SK-N-SH treated with all-trans-retinoic acid at 6 μM for 48 hours (cell line): ENCODE data around the gene FKBP6.

Source experiments
- ATAC-seq: fragments of 200-7000 bp; cut with Tn5 transposase; 3 replicates; pipeline ENCODE4 v1.9.1; 2020; ENCODE audit warnings: mild to moderate bottlenecking, moderate library complexity
- ARNTL ChIP-seq: fragments of 450-650 bp; formaldehyde crosslinking; IDR thresholded peaks from 2 replicates; pipeline ENCODE4 v1.5.0; 2020; ENCODE audit warnings: low read depth, mild to moderate bottlenecking, moderate library complexity, borderline replicate concordance
- BACH2 ChIP-seq: fragments of 250-450 bp; sonication (Bioruptor Pico); IDR thresholded peaks from 2 replicates; pipeline ENCODE4 v1.9.0; 2021; ENCODE audit warnings: mild to moderate bottlenecking, borderline replicate concordance
- CSDC2 ChIP-seq: fragments of 250-450 bp; sonication (Bioruptor Pico); IDR thresholded peaks from 2 replicates; pipeline ENCODE4 v1.5.0; 2020; ENCODE audit warnings: mild to moderate bottlenecking, moderate library complexity
- ESRRG ChIP-seq: fragments of 250-450 bp; sonication (Bioruptor Pico); IDR thresholded peaks from 2 replicates; pipeline ENCODE4 v1.6.1; 2021; ENCODE audit warnings: mild to moderate bottlenecking
- GLIS3 ChIP-seq: fragments of 250-450 bp; sonication (Bioruptor Pico); IDR thresholded peaks from 2 replicates; pipeline ENCODE4 v1.5.0; 2020; ENCODE audit warnings: mild to moderate bottlenecking, moderate library complexity
- OSR1 ChIP-seq: fragments of 250-450 bp; sonication (Bioruptor Pico); IDR thresholded peaks from 2 replicates; pipeline ENCODE4 v1.8.0; 2022; ENCODE audit warnings: moderate library complexity, mild to moderate bottlenecking, inconsistent platforms
- PPARA ChIP-seq: fragments of 250-450 bp; sonication (Bioruptor Pico); IDR thresholded peaks from 2 replicates; pipeline ENCODE4 v1.5.0; 2020; ENCODE audit warnings: mild to moderate bottlenecking, borderline replicate concordance
- RARB ChIP-seq: fragments of 250-450 bp; sonication (Bioruptor Pico); IDR thresholded peaks from 2 replicates; pipeline ENCODE4 v1.8.0; 2021; ENCODE audit warnings: mild to moderate bottlenecking, moderate library complexity
- SNAI2 ChIP-seq: fragments of 250-450 bp; sonication (Bioruptor Pico); IDR thresholded peaks from 2 replicates; pipeline ENCODE4 v1.5.0; 2020; ENCODE audit warnings: mild to moderate bottlenecking, moderate library complexity
- TCF4 ChIP-seq: fragments of 250-450 bp; sonication (Bioruptor Pico); IDR thresholded peaks from 2 replicates; pipeline ENCODE4 v1.8.0; 2021; ENCODE audit warnings: mild to moderate bottlenecking, moderate library complexity, borderline replicate concordance
- TOX ChIP-seq: fragments of 250-450 bp; sonication (Bioruptor Pico); IDR thresholded peaks from 2 replicates; pipeline ENCODE4 v1.8.0; 2021; ENCODE audit warnings: mild to moderate bottlenecking, moderate library complexity, borderline replicate concordance
- ZC3H10 ChIP-seq: fragments of 250-450 bp; sonication (Bioruptor Pico); IDR thresholded peaks from 2 replicates; pipeline ENCODE4 v1.5.1; 2021; ENCODE audit warnings: mild to moderate bottlenecking, moderate library complexity
- ZFP3 ChIP-seq: fragments of 250-450 bp; sonication (Bioruptor Pico); IDR thresholded peaks from 2 replicates; pipeline ENCODE4 v1.5.0; 2020; ENCODE audit warnings: mild to moderate bottlenecking, moderate library complexity
- ZNF565 ChIP-seq: fragments of 450-650 bp; formaldehyde crosslinking; conservative IDR thresholded peaks from 2 replicates; pipeline ENCODE4 v1.5.0; 2020; ENCODE audit warnings: low read depth, mild to moderate bottlenecking, moderate library complexity
- ZNF70 ChIP-seq: fragments of 450-650 bp; formaldehyde crosslinking; IDR thresholded peaks from 2 replicates; pipeline ENCODE4 v1.5.0; 2020; ENCODE audit warnings: mild to moderate bottlenecking, moderate library complexity
- ZNF8 ChIP-seq: fragments of 450-650 bp; formaldehyde crosslinking; IDR thresholded peaks from 2 replicates; pipeline ENCODE4 v1.5.0; 2020; ENCODE audit warnings: mild to moderate bottlenecking, moderate library complexity
- TF ChIP-seq, protein P1 (sequence below): fragments of 250-450 bp; sonication (Bioruptor Pico); IDR thresholded peaks from 2 replicates; pipeline ENCODE4 v1.8.0; 2021; ENCODE audit warnings: low read depth, mild to moderate bottlenecking, moderate library complexity, borderline replicate concordance
- TF ChIP-seq, protein P2 (sequence below): fragments of 250-450 bp; sonication (Bioruptor Pico); IDR thresholded peaks from 2 replicates; pipeline ENCODE4 v1.5.1; 2020; ENCODE audit warnings: low read depth, mild to moderate bottlenecking, moderate library complexity
- TF ChIP-seq, protein P3 (sequence below): fragments of 250-450 bp; sonication (Bioruptor Pico); IDR thresholded peaks from 2 replicates; pipeline ENCODE4 v1.5.1; 2021; ENCODE audit warnings: mild to moderate bottlenecking, moderate library complexity
- TF ChIP-seq, protein P4 (sequence below): fragments of 250-450 bp; sonication (Bioruptor Pico); IDR thresholded peaks from 2 replicates; pipeline ENCODE4 v1.8.0; 2020; ENCODE audit warnings: mild to moderate bottlenecking, moderate library complexity, borderline replicate concordance
- TF ChIP-seq, protein P5 (sequence below): fragments of 250-450 bp; sonication (Bioruptor Pico); IDR thresholded peaks from 2 replicates; pipeline ENCODE4 v1.5.0; 2020; ENCODE audit warnings: mild to moderate bottlenecking, moderate library complexity

FKBP6 gene

DNA sequence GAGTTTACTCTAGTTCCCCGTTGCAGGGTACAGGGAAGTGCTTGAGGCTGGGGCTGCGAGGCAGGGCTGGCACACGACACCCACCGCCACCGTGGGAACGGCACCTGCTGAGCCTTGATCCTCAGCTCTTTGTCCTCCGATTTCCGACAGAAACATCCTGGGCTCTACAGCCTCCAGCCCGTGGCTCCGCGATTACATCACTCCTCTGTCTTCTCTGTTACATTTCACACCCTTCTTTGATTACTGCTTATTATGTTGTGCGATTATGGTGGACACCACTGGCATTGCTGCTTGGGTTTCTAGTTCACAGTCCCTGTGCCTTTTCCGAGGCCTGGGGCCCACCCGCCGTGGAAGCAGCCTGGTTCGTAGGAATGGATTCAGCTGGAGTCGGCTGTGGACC, 26.9 kb downstream of the FKBP6 start:
- ATAC-seq, result no peak
- no peak for TF ChIP-seq PPARA (CRISPR knock-in tag)
- TF ChIP-seq, all 23 proteins: peak for 0

DNA sequence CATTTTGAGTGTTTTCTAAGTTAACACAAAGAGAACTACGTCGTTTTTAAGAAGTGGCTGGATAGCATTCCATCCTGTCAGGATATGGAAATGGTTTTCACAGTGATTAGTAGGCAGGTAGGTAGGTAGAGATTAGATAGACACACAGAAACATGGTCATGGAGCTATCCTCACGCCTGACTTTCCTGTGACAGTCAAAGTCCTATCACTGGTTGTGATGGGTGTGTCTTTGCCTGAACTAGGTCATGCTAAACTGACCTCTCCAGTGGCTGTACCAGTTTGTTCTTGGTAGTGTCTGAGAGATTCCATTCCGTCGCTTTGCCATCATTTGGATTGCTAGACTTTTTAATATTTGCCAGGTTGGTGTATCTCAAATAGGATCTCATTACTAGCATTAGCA, 28.2 kb downstream of the FKBP6 start:
- TF ChIP-seq, protein P1, sequence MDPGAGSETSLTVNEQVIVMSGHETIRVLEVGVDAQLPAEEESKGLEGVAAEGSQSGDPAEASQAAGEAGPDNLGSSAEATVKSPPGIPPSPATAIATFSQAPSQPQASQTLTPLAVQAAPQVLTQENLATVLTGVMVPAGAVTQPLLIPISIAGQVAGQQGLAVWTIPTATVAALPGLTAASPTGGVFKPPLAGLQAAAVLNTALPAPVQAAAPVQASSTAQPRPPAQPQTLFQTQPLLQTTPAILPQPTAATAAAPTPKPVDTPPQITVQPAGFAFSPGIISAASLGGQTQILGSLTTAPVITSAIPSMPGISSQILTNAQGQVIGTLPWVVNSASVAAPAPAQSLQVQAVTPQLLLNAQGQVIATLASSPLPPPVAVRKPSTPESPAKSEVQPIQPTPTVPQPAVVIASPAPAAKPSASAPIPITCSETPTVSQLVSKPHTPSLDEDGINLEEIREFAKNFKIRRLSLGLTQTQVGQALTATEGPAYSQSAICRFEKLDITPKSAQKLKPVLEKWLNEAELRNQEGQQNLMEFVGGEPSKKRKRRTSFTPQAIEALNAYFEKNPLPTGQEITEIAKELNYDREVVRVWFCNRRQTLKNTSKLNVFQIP (CRISPR knock-in tag), result no peak
- TF ChIP-seq, protein P2, sequence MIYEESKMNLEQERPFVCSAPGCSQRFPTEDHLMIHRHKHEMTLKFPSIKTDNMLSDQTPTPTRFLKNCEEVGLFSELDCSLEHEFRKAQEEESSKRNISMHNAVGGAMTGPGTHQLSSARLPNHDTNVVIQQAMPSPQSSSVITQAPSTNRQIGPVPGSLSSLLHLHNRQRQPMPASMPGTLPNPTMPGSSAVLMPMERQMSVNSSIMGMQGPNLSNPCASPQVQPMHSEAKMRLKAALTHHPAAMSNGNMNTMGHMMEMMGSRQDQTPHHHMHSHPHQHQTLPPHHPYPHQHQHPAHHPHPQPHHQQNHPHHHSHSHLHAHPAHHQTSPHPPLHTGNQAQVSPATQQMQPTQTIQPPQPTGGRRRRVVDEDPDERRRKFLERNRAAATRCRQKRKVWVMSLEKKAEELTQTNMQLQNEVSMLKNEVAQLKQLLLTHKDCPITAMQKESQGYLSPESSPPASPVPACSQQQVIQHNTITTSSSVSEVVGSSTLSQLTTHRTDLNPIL (CRISPR knock-in tag), result no peak
- no peak for TF ChIP-seq TCF4 (CRISPR knock-in tag)
- TF ChIP-seq RARB (CRISPR knock-in tag), result no peak
- no peak for TF ChIP-seq TOX (CRISPR knock-in tag)
- TF ChIP-seq ESRRG, result no peak
- TF ChIP-seq ZNF565, result no peak
- TF ChIP-seq, protein P3, sequence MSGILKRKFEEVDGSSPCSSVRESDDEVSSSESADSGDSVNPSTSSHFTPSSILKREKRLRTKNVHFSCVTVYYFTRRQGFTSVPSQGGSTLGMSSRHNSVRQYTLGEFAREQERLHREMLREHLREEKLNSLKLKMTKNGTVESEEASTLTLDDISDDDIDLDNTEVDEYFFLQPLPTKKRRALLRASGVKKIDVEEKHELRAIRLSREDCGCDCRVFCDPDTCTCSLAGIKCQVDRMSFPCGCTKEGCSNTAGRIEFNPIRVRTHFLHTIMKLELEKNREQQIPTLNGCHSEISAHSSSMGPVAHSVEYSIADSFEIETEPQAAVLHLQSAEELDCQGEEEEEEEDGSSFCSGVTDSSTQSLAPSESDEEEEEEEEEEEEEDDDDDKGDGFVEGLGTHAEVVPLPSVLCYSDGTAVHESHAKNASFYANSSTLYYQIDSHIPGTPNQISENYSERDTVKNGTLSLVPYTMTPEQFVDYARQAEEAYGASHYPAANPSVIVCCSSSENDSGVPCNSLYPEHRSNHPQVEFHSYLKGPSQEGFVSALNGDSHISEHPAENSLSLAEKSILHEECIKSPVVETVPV, result no peak
- TF ChIP-seq GLIS3 (CRISPR knock-in tag), result no peak
- TF ChIP-seq CSDC2, result no peak
- no peak for TF ChIP-seq ZNF70 (CRISPR knock-in tag)
- TF ChIP-seq, protein P4, sequence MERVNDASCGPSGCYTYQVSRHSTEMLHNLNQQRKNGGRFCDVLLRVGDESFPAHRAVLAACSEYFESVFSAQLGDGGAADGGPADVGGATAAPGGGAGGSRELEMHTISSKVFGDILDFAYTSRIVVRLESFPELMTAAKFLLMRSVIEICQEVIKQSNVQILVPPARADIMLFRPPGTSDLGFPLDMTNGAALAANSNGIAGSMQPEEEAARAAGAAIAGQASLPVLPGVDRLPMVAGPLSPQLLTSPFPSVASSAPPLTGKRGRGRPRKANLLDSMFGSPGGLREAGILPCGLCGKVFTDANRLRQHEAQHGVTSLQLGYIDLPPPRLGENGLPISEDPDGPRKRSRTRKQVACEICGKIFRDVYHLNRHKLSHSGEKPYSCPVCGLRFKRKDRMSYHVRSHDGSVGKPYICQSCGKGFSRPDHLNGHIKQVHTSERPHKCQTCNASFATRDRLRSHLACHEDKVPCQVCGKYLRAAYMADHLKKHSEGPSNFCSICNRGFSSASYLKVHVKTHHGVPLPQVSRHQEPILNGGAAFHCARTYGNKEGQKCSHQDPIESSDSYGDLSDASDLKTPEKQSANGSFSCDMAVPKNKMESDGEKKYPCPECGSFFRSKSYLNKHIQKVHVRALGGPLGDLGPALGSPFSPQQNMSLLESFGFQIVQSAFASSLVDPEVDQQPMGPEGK (CRISPR knock-in tag), result no peak
- TF ChIP-seq BACH2, result no peak
- no peak for TF ChIP-seq SNAI2 (CRISPR knock-in tag)
- TF ChIP-seq OSR1 (CRISPR knock-in tag), result no peak
- no peak for TF ChIP-seq PPARA (CRISPR knock-in tag)
- TF ChIP-seq ZNF8, result no peak
- TF ChIP-seq, protein P5, sequence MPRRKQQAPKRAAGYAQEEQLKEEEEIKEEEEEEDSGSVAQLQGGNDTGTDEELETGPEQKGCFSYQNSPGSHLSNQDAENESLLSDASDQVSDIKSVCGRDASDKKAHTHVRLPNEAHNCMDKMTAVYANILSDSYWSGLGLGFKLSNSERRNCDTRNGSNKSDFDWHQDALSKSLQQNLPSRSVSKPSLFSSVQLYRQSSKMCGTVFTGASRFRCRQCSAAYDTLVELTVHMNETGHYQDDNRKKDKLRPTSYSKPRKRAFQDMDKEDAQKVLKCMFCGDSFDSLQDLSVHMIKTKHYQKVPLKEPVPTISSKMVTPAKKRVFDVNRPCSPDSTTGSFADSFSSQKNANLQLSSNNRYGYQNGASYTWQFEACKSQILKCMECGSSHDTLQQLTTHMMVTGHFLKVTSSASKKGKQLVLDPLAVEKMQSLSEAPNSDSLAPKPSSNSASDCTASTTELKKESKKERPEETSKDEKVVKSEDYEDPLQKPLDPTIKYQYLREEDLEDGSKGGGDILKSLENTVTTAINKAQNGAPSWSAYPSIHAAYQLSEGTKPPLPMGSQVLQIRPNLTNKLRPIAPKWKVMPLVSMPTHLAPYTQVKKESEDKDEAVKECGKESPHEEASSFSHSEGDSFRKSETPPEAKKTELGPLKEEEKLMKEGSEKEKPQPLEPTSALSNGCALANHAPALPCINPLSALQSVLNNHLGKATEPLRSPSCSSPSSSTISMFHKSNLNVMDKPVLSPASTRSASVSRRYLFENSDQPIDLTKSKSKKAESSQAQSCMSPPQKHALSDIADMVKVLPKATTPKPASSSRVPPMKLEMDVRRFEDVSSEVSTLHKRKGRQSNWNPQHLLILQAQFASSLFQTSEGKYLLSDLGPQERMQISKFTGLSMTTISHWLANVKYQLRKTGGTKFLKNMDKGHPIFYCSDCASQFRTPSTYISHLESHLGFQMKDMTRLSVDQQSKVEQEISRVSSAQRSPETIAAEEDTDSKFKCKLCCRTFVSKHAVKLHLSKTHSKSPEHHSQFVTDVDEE (CRISPR knock-in tag), result no peak
- no peak for TF ChIP-seq ARNTL (CRISPR knock-in tag)
- TF ChIP-seq ZFP3 (CRISPR knock-in tag), result no peak
- no peak for ATAC-seq

DNA sequence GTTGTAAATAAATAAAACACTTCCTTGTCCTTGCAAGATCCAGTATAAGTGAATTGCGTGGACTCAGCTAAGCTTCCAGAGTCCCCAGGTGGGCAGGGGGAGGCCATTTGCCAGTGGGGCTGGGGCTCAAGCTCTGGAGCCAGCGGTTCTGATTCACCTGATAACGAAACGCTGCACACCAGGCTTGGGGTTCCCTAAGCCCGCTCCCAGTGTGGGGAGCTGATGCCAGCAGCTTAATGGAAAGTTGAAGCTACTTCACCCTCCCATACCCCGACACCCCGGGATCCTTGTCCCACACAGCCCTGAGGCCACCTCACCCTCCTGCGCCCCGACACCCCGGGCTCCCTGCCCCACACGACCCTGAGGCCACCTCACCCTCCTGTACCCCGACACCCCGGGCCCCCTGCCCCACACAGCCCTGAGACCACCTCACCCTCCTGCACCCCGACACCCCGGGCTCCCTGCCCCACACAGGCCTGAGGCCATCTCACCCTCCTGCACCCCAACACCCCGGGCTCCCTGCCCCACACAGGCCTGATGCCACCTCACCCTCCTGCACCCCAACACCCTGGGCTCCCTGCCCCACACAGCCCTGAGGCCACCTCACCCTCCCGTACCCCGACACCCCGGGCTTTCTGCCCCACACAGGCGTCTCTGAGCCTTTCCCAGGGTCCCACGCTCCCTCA, 30.8 kb downstream of the FKBP6 start:
- TF ChIP-seq ARNTL (CRISPR knock-in tag), result no peak
- TF ChIP-seq, protein P2 (CRISPR knock-in tag), result no peak
- TF ChIP-seq ZFP3 (CRISPR knock-in tag), result no peak
- TF ChIP-seq ZNF565, result no peak
- TF ChIP-seq ZC3H10, result no peak
- no peak for TF ChIP-seq CSDC2
- no peak for TF ChIP-seq RARB (CRISPR knock-in tag)
- TF ChIP-seq PPARA (CRISPR knock-in tag), result no peak
- TF ChIP-seq GLIS3 (CRISPR knock-in tag), result no peak
- no peak for TF ChIP-seq OSR1 (CRISPR knock-in tag)
- no peak for TF ChIP-seq ZNF70 (CRISPR knock-in tag)
- no peak for TF ChIP-seq ESRRG
- TF ChIP-seq, protein P5 (CRISPR knock-in tag), result no peak
- TF ChIP-seq SNAI2 (CRISPR knock-in tag), result no peak
- no peak for TF ChIP-seq BACH2
- TF ChIP-seq, all 23 proteins: peak for 0
- no peak for ATAC-seq
